Measurements from ENCODE around the gene TRIM47. TPM values are rescaled to one million over a fixed set of nuclear protein-coding genes. Genes with fewer than 3 reads are reported as not detected.

TRIM47 gene
- total and polyA plus RNA-seq, 2 of the 13 experiments (the other 11 are each of a cell fraction or from before 2014, with no cell fraction given) = 33.5 to 82.0 TPM

GRCh38 chr17:75872434-75873351, 5.7 kb downstream of the TRIM47 start (continued):
- TF ChIP-seq EED (CRISPR knock-in tag; IDR thresholded peaks at IDR 0.05) (0 out of 2 replicates have a peak, but pooled peaks have one; percentile 61), TP53 (CRISPR knock-in tag; conservative IDR thresholded peaks at IDR 0.05) (peak; percentile 89; the same call in 1 of the 2 replicates), MXD4 (CRISPR knock-in tag; IDR thresholded peaks at IDR 0.05) (peak; percentile 87), ETV6 (CRISPR knock-in tag; conservative IDR thresholded peaks at IDR 0.05) (peak; percentile 64; the same call in 1 of the 2 replicates), ATRX (CRISPR knock-in tag; IDR thresholded peaks at IDR 0.05; ENCODE audit: borderline replicate concordance) (no peak), SNAPC4 (CRISPR knock-in tag; IDR thresholded peaks at IDR 0.05) (peak; percentile 76; the same call in 1 of the 2 replicates), ZNF432 (CRISPR knock-in tag; IDR thresholded peaks at IDR 0.05; ENCODE audit: borderline replicate concordance) (no peak), XRCC5 (optimal IDR thresholded peaks at IDR 0.05; ENCODE audit: low read length) (peak; percentile 89), ZNF556 (CRISPR knock-in tag; IDR thresholded peaks at IDR 0.05; ENCODE audit: borderline replicate concordance) (peak; percentile 62), MLXIP (CRISPR knock-in tag; IDR thresholded peaks at IDR 0.05; ENCODE audit: borderline replicate concordance) (peak; percentile 70; the same call in 1 of the 2 replicates), ZBTB33 (CRISPR knock-in tag; IDR thresholded peaks at IDR 0.05) (peak; percentile 66; the same call in 1 of the 2 replicates), MTERF4 (CRISPR knock-in tag; IDR thresholded peaks at IDR 0.05) (peak; percentile 96), SUZ12 (IDR thresholded peaks at IDR 0.05; ENCODE audit: low read depth, low read length) (no peak), ONECUT2 (CRISPR knock-in tag; IDR thresholded peaks at IDR 0.05) (no peak)

Data from HepG2 (cell line).